Measurements from ENCODE around the gene SLC6A12. TPM values are rescaled to one million over a fixed set of nuclear protein-coding genes. Genes with fewer than 3 reads are reported as not detected.

SLC6A12 gene
- total RNA-seq, 2 experiments from 2014 or later, result not detected

GRCh38 chr12:191541-191940 lies 22.4 kb downstream of the SLC6A12 start:
- Mint-ChIP-seq H3K4me1 (ENCODE audit: low read depth) (no peaks in the 10 kb centered on the region), H3K27ac (no peak overlapping the region), H3K4me3 (no peak overlapping the region), H3K36me3 (ENCODE audit: low read depth) (no peaks in the 10 kb centered on the region), H3K9me3 (no peaks in the 10 kb centered on the region), H3K27me3 (peaks cover 55% of the 10 kb centered on the region)
- ChIA-PET CTCF (no interaction called here), POLR2A (no interaction called here)
- ATAC-seq (ENCODE audit: poor library complexity) (no peak), DNase-seq (no peak)
- Histone ChIP-seq H3K27me3 (ENCODE audit: control insufficient read depth in 1 of 2, insufficient read depth in 2 of 2, low read length in 2 of 2) (peaks cover 6 to 12% of the 10 kb centered on the region in 2 experiments), H3K4me3 (ENCODE audit: low read length) (no peak overlapping the region), H3K9me3 (ENCODE audit: control insufficient read depth in 1 of 2, insufficient read depth in 1 of 2, low read length in 2 of 2) (peaks cover 0 to 13% of the 10 kb centered on the region in 2 experiments), H3K4me1 (ENCODE audit: insufficient read depth, low read length) (peaks cover 5% of the 10 kb centered on the region), H3K27ac (ENCODE audit: low read depth in 1 of 2, low read length in 2 of 2) (no peak overlapping the region), H3K36me3 (ENCODE audit: insufficient read depth, low read length) (no peaks in the 10 kb centered on the region)
- intact Hi-C loops (cut with DNase I, micrococcal nuclease), result no loop called here
- no peak for TF ChIP-seq CTCF (IDR thresholded peaks at IDR 0.05)

- H3K4me3 ChIP-seq (ENCODE audit: low read length), result no peak overlapping the region
- no peaks in the 10 kb centered on the region for H3K36me3 ChIP-seq (ENCODE audit: insufficient read depth, low read length)
- Mint-ChIP-seq H3K36me3 (ENCODE audit: low read depth) (no peaks in the 10 kb centered on the region), H3K4me3 (no peak overlapping the region), H3K9me3 (no peaks in the 10 kb centered on the region), H3K27me3 (peaks cover 59% of the 10 kb centered on the region), H3K4me1 (ENCODE audit: low read depth) (no peaks in the 10 kb centered on the region), H3K27ac (no peak overlapping the region)
- ChIA-PET CTCF (no interaction called here), POLR2A (no interaction called here)
- DNase-seq (no peak), ATAC-seq (ENCODE audit: poor library complexity) (no peak)
- H3K27ac ChIP-seq (ENCODE audit: low read depth in 1 of 2, low read length in 2 of 2), result no peak overlapping the region
- peaks cover 0 to 11% of the 10 kb centered on the region in 2 experiments for H3K9me3 ChIP-seq (ENCODE audit: control insufficient read depth in 1 of 2, insufficient read depth in 1 of 2, low read length in 2 of 2)
- H3K4me1 ChIP-seq (ENCODE audit: insufficient read depth, low read length), result peaks cover 5% of the 10 kb centered on the region
- TF ChIP-seq CTCF (IDR thresholded peaks at IDR 0.05), result no peak
- peaks cover 5 to 15% of the 10 kb centered on the region in 2 experiments for H3K27me3 ChIP-seq (ENCODE audit: control insufficient read depth in 1 of 2, insufficient read depth in 2 of 2, low read length in 2 of 2)
- intact Hi-C loops (cut with DNase I, micrococcal nuclease), result no loop called here
These were observed 23.1 kb downstream of the SLC6A12 start for GRCh38 chr12:190881-191280.

- no peak for TF ChIP-seq CTCF (IDR thresholded peaks at IDR 0.05)
- intact Hi-C loops (cut with DNase I, micrococcal nuclease), result no loop called here
- Histone ChIP-seq H3K4me1 (ENCODE audit: insufficient read depth, low read length) (peaks cover 5% of the 10 kb centered on the region), H3K27me3 (ENCODE audit: control insufficient read depth in 1 of 2, insufficient read depth in 2 of 2, low read length in 2 of 2) (peaks cover 3 to 15% of the 10 kb centered on the region in 2 experiments), H3K4me3 (ENCODE audit: low read length) (no peak overlapping the region), H3K27ac (ENCODE audit: low read depth in 1 of 2, low read length in 2 of 2) (no peak overlapping the region), H3K9me3 (ENCODE audit: control insufficient read depth in 1 of 2, insufficient read depth in 1 of 2, low read length in 2 of 2) (peaks cover 0 to 11% of the 10 kb centered on the region in 2 experiments), H3K36me3 (ENCODE audit: insufficient read depth, low read length) (no peaks in the 10 kb centered on the region)
- no peaks in the 10 kb centered on the region for H3K36me3 Mint-ChIP-seq (ENCODE audit: low read depth)
- H3K27me3 Mint-ChIP-seq, result peaks cover 56% of the 10 kb centered on the region
- ChIA-PET POLR2A (no interaction called here), CTCF (no interaction called here)
- DNase-seq (no peak), ATAC-seq (ENCODE audit: poor library complexity) (no peak)
- H3K27ac Mint-ChIP-seq, result no peak overlapping the region
- H3K9me3 Mint-ChIP-seq, result no peaks in the 10 kb centered on the region
- no peaks in the 10 kb centered on the region for H3K4me1 Mint-ChIP-seq (ENCODE audit: low read depth)
- no peak overlapping the region for H3K4me3 Mint-ChIP-seq
These were observed 24.4 kb downstream of the SLC6A12 start for GRCh38 chr12:189622-189962.
